22Rv1 (cell line): Measurements from ENCODE around the gene PLCE1.

Experiments used
- H3K27ac ChIP-seq: fragments of 450-650 bp; 2 replicates; pipeline ENCODE4 v1.5.1; 2017
- ZFX ChIP-seq: fragments of 450-650 bp; IDR thresholded peaks from 2 replicates; pipeline ENCODE4 v1.6.1; 2017; ENCODE audit warnings: antibody characterized with exemption, borderline replicate concordance
- TF ChIP-seq, protein P1 (sequence below): fragments of 450-650 bp; IDR thresholded peaks from 2 replicates; pipeline ENCODE4 v1.5.1; 2017; ENCODE audit warnings: mild to moderate bottlenecking

Gene PLCE1

GRCh38 chr10:94023906-94024305 lies 30.2 kb downstream of the PLCE1 start:
- TF ChIP-seq, protein P1, sequence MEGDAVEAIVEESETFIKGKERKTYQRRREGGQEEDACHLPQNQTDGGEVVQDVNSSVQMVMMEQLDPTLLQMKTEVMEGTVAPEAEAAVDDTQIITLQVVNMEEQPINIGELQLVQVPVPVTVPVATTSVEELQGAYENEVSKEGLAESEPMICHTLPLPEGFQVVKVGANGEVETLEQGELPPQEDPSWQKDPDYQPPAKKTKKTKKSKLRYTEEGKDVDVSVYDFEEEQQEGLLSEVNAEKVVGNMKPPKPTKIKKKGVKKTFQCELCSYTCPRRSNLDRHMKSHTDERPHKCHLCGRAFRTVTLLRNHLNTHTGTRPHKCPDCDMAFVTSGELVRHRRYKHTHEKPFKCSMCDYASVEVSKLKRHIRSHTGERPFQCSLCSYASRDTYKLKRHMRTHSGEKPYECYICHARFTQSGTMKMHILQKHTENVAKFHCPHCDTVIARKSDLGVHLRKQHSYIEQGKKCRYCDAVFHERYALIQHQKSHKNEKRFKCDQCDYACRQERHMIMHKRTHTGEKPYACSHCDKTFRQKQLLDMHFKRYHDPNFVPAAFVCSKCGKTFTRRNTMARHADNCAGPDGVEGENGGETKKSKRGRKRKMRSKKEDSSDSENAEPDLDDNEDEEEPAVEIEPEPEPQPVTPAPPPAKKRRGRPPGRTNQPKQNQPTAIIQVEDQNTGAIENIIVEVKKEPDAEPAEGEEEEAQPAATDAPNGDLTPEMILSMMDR = no peak
- TF ChIP-seq ZFX = no peak
- H3K27ac ChIP-seq = no peak overlapping the region

GRCh38 chr10:94024407-94024806 lies 30.7 kb downstream of the PLCE1 start:
- TF ChIP-seq, protein P1 = no peak
- TF ChIP-seq ZFX = no peak
- no peak overlapping the region for H3K27ac ChIP-seq

GRCh38 chr10:94025806-94026205 lies 32.1 kb downstream of the PLCE1 start:
- TF ChIP-seq ZFX = no peak
- no peak overlapping the region for H3K27ac ChIP-seq

- no peak for TF ChIP-seq ZFX
- TF ChIP-seq, protein P1 = no peak
- no peak overlapping the region for H3K27ac ChIP-seq
These were observed 33.5 kb downstream of the PLCE1 start for GRCh38 chr10:94027197-94027596.

DNA sequence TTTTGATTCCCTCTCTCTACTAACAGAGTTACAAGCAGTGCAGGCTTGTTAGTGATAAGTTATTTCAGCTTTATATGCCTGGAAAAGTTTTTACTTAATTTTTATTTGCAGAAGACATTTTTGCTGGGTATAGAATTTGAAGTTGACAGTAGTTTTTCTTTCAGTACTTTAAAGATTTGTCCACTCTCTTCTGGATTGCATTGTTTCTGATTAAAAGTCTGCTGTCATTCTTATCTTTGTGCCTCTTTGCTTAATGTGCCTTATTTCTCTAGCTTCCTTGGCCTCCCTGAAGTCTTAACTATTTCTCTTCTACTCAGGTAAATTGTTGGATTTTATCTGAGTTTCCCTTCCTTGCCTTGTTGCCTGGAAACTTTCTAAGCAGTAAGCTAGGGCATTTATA lies 36.2 kb downstream of the PLCE1 start:
- H3K27ac ChIP-seq = no peak overlapping the region
- TF ChIP-seq, protein P1 = no peak
- TF ChIP-seq ZFX = no peak

DNA sequence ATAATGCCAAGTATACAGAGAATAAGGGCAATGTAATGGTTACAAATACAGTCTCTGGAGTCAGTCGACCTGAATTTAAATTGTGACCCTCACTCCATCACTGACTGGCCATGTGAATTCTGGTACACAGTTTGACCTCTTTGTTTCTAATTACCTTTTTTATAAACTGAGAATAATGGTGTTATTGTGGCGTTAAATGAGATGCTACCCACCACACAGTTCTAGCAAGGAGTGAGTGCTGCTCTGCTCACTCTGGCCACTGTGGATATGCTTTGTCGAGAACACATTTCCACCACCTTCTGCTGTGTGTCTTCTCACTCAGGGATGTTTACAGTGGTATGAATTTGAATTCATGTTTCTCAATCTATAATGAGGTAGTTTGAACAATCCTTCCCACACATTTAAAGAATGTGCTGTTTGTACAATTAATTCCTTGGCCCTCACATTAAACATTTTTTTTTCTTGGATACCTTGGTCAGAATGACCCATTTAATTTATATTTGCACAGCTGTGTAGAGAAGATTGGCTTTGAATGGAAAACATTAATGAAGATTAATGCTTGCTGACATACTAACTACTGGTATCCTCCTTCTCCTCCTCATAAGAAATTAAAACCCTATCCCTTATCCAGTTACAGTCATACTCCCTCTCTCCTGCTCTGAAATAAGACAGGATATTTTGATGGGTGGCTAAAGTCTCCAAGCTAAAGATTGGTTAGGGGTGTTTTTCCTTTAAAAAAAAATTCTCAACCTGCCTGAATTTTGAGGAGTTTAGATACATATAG lies 42.4 kb downstream of the PLCE1 start:
- TF ChIP-seq ZFX = no peak
- TF ChIP-seq, protein P1 = no peak
- H3K27ac ChIP-seq = no peak overlapping the region

GRCh38 chr10:94036766-94037033 lies 43.0 kb downstream of the PLCE1 start:
- TF ChIP-seq, protein P1 = no peak
- TF ChIP-seq ZFX = no peak
- no peak overlapping the region for H3K27ac ChIP-seq

GRCh38 chr10:94037286-94037685 lies 43.6 kb downstream of the PLCE1 start:
- TF ChIP-seq, protein P1 = no peak
- no peak for TF ChIP-seq ZFX

More at GRCh38 chr10:94037286-94037685, 43.6 kb downstream of the PLCE1 start:
- H3K27ac ChIP-seq = no peak overlapping the region
